Calu3 (cell line): ENCODE data around the gene GATAD2B. TPM values are rescaled to one million over a fixed set of nuclear protein-coding genes. Genes with fewer than 3 reads are reported as not detected.
A peak's percentile ranks its signal among the peaks of the same experiment; 100 is the strongest.

Experiments used
- BruUV-seq: library from RNA; stranded (reverse); fragments of 400-500 nt; replicated peaks from 2 replicates; lab custom pipeline; 2021; lab: Mats Ljungman, UMichigan
- CTCF ChIA-PET: fragments of 300-600 bp; sonication (Branson Sonifier 250); formaldehyde crosslinking; loops from one replicate; lab custom pipeline; 2022; ENCODE audit warnings: antibody characterized with exemption; lab: Charles Lee
- DNase-seq: peaks from one replicate; pipeline ENCODE4 v3.0.0; 2022
- H3K27ac Mint-ChIP-seq: one replicate; pipeline ENCODE4 v1.8.0; 2022; ENCODE audit warnings: mixed read lengths; ENCODE audit not compliant: unreplicated experiment
- H3K27me3 Mint-ChIP-seq: one replicate; pipeline ENCODE4 v1.8.0; 2022; ENCODE audit warnings: mixed read lengths; ENCODE audit not compliant: unreplicated experiment
- H3K36me3 Mint-ChIP-seq: one replicate; pipeline ENCODE4 v1.8.0; 2022; ENCODE audit warnings: mild to moderate bottlenecking, moderate library complexity, mixed read lengths; ENCODE audit not compliant: insufficient read depth, unreplicated experiment
- H3K4me1 Mint-ChIP-seq: one replicate; pipeline ENCODE4 v1.8.0; 2022; ENCODE audit warnings: mild to moderate bottlenecking, low read depth, mixed read lengths; ENCODE audit not compliant: unreplicated experiment
- H3K4me3 Mint-ChIP-seq: one replicate; pipeline ENCODE4 v1.8.0; 2022; ENCODE audit warnings: mild to moderate bottlenecking, low read depth, moderate library complexity, mixed read lengths; ENCODE audit not compliant: unreplicated experiment
- H3K9me3 Mint-ChIP-seq: one replicate; pipeline ENCODE4 v1.8.0; 2022; ENCODE audit warnings: low read depth, mixed read lengths; ENCODE audit not compliant: unreplicated experiment
- intact Hi-C: fragments of 100-400 bp; cut with micrococcal nuclease; formaldehyde crosslinking; loops from one replicate; pipeline ENCODE4 v1.10.0; 2022; ENCODE audit not compliant: unreplicated experiment
- total RNA-seq: library from RNA; stranded (reverse); gene quantifications from 2 replicates; pipeline ENCODE4 v1.2.3, GENCODE V29; 2022
- TF ChIP-seq, protein P1 (sequence below): fragments of 200-600 bp; IDR thresholded peaks from one replicate; pipeline ENCODE4 v1.8.0; 2022; ENCODE audit warnings: antibody characterized with exemption; ENCODE audit not compliant: unreplicated experiment

Gene GATAD2B
- total RNA-seq, 1 experiment from 2014 or later, result 62.5 TPM

DNA sequence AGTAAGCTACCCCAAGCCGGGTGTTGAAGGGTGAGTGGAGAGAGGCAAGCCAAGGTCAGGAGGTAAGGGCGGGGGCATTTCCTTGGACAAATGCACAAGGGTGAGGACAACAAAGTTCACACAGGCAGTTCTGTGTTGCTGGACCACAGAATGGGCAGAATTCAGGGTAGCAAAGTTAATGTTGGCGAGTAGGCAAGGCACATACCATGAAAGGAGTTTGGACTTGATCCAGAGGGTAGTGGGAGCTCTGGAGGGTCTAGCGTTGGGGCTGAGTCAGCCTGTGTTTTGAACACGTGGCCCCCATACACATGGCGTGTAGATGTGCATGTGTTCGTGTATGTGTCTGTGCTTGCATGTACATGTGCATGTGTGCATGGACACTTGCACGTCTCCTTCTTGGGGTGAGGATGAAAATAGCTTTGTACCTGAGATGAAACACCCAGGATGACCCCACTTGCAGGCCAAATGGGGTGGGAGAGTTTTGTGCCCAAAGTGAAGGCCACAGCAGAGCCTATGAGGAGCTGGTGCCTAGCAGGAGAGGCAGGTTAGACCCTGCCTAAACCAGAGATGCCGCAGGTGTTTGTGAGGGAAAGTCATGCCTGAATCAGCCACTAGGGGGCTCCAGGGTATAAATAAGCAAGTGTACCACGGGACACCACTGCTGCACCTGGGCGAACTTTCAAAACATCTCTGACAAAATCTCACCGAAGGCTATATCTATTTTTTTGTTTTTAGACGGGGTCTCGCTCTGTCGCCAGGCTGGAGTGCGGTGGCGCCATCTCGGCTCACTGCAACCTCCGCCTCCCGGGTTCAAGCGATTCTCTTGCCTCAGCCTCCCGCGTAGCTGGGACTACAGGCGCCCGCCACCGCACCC lies 125.7 kb downstream of the GATAD2B start:
- TSS peak; percentile 15 for BruUV-seq
- Mint-ChIP-seq H3K27ac (no peak overlapping the region), H3K4me1 (no peaks in the 10 kb centered on the region), H3K9me3 (no peaks in the 10 kb centered on the region), H3K27me3 (peaks cover 26% of the 10 kb centered on the region), H3K4me3 (no peak overlapping the region), H3K36me3 (peaks cover 8% of the 10 kb centered on the region)
- TF ChIP-seq, protein P1, sequence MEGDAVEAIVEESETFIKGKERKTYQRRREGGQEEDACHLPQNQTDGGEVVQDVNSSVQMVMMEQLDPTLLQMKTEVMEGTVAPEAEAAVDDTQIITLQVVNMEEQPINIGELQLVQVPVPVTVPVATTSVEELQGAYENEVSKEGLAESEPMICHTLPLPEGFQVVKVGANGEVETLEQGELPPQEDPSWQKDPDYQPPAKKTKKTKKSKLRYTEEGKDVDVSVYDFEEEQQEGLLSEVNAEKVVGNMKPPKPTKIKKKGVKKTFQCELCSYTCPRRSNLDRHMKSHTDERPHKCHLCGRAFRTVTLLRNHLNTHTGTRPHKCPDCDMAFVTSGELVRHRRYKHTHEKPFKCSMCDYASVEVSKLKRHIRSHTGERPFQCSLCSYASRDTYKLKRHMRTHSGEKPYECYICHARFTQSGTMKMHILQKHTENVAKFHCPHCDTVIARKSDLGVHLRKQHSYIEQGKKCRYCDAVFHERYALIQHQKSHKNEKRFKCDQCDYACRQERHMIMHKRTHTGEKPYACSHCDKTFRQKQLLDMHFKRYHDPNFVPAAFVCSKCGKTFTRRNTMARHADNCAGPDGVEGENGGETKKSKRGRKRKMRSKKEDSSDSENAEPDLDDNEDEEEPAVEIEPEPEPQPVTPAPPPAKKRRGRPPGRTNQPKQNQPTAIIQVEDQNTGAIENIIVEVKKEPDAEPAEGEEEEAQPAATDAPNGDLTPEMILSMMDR, result peak; percentile 96
- DNase-seq, result peak; percentile 88
- intact Hi-C loops, result loop anchor here (1.0 kb wide), 1 partner anchor 189 kb away; the partner anchor contains the start of gene RAB13
- CTCF ChIA-PET, result interaction anchor here (0.6 to 1.4 kb wide), 6 partner anchors 11 to 404 kb away, joined by 3 to 4 read pairs (median 3); partner anchors contain the start of genes RAB13 and SLC39A1

DNA sequence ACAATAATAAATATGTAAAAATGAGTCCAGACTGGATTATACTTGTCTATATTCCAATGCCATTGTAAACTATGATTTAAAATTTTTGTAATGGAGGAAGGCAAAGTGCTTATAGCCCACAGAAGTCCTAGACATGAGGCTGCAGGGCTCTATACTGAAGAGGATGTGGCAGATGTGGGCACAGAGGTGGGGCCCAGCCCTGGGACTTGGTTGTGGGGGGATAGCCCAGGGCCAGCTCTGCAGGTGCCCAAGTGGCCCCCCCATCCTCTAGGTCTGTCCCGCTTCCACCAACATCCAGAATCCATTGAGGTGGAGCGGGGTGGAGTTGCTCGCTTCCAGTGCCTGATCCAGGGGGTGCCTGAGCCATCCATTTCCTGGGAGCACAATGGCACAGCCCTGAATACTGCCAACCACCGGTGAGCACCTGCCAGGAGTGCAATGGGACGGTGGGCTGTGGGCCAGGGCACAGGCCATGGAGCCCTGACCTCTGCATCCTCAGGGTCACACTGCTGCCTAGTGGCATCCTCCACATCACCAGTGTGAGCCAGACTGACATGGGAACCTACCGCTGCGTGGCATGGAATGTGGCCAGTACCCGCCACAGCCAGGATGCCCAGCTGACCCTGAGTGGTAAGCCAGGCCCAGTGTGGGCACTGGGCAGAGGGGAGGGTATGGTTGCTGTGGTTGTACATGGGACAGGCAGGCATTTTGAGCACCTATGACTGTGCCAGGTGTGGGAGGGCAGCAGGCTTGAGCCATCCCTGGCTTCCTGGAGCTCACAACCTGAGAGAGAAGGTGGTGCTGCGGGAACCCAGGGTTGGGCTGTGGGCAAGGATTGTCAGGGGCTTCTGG lies 126.6 kb downstream of the GATAD2B start:
- no peaks in the 10 kb centered on the region for H3K4me1 Mint-ChIP-seq
- no peak overlapping the region for H3K27ac Mint-ChIP-seq
- TF ChIP-seq, protein P1, result no peak
- H3K9me3 Mint-ChIP-seq, result no peaks in the 10 kb centered on the region
- H3K36me3 Mint-ChIP-seq, result peaks cover 8% of the 10 kb centered on the region
- no peak for DNase-seq
- intact Hi-C loops, result no loop called here
- no TSS peak for BruUV-seq
- CTCF ChIA-PET, result interaction anchor here (0.6 to 1.4 kb wide), 3 partner anchors 12 to 190 kb away, joined by 3 to 4 read pairs (median 3); partner anchors contain the start of gene RAB13
- H3K27me3 Mint-ChIP-seq, result peaks cover 26% of the 10 kb centered on the region
- H3K4me3 Mint-ChIP-seq, result no peak overlapping the region

DNA sequence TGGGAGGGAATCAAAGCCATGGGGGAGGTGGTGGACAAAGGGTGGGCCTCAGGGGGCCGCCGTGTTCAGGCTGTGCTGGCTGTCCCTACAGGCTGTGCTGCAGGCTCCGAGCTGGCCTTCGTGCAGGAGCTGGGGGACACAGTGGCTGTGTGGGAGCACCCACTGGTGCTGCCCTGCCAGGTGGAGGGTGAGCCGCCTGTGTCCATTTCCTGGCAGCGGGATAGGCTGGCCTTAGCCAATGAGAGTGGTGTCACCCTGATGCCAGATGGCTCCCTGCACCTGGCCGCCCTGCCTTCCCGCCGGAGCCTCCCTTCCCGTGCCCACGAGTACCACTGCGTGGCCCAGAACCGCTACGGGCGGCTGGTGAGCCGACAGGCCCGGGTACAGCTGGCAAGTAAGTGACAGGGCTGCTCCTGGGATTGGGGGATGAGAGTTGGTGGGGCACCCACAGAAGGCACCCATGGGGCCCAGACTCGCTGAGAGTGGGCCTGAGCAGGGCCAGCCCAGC lies 127.4 kb downstream of the GATAD2B start:
- Mint-ChIP-seq H3K4me3 (no peak overlapping the region), H3K4me1 (no peaks in the 10 kb centered on the region), H3K27me3 (peaks cover 32% of the 10 kb centered on the region), H3K36me3 (peaks cover 7% of the 10 kb centered on the region), H3K27ac (no peak overlapping the region), H3K9me3 (no peaks in the 10 kb centered on the region)
- TSS peak; percentile 17 for BruUV-seq
- CTCF ChIA-PET, result no interaction called here
- intact Hi-C loops, result no loop called here
- DNase-seq, result no peak
- TF ChIP-seq, protein P1, result no peak
